ENCODE measurements around the gene SMIM15.
"Not testable (repeated sequence)": the region's sequence is repeated elsewhere in the genome, so short reads cannot be mapped to it uniquely, and the experiment has no call there.

SMIM15 gene, protein sequence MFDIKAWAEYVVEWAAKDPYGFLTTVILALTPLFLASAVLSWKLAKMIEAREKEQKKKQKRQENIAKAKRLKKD

DNA sequence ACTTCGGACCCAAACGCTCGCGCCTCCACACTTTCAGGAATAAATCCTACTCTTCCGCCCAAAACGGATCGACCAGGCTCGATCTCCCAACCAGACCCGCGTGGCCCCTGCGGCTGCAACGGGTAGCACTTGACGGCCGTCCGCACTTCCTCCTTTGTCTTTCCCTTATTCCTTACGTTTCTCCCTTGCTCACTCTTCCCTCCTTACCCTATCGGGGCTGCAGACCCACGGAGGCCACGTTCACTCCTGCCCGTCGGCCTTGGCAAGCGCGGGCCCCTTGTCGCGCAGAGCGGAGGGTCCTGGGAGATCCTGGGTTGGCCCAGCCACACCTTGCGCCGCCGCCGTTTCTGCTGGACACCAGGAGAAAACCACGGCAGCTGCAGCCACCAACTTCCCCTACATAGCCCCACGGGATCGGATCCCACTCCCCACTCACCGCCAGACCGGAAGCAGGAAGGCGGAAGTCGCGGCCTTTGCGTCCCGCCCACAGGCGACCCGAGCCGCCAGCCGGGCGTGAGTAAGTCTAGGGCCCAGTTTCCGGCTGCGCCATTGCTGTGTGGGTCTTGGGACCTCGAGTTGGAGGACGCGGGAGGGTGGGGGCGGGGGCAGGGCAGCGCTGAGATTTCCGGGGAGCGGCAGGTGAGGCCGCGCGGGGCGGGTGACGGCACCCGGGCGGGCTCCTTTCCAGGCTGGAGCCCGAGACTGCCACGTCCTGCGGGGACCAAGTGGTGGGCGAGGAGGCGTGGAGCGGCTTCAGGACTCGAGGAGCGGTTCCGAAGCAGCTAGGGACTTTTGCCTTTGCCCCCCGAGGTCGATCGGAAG lies at the start of gene SMIM15:
SMIM15 (minus strand) TSS at position 459 of the 822 bp plus-strand sequence. CDS start 2,297 bp downstream, outside the sequence.
- DNase-seq (ENCODE audit: low read depth) = peak; percentile 77

GRCh38 chr5:61207884-61208283 lies 45.6 kb upstream of the SMIM15 start:
- DNase-seq (ENCODE audit: low read depth) = no peak

DNA sequence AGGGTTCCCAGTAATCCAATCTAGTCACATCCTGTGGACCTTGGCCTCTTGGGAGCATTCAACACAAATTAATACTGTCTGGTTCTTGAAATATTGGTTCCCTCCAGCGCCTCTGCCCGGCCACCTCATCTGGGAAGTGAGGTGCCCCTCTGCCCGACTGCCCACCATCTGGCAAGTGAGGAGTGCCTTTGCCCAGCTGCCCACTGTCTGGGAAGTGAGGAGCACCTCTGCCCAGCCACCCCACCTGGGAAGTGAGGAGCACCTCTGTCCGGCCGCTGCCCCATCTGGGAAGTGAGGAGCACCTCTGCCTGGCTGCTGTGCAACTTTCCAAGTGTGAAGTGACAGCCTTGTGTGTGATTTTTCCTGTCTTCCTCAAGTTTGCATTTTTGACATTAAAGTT lies 42.7 kb upstream of the SMIM15 start:
- no peak for DNase-seq (ENCODE audit: low read depth)

DNA sequence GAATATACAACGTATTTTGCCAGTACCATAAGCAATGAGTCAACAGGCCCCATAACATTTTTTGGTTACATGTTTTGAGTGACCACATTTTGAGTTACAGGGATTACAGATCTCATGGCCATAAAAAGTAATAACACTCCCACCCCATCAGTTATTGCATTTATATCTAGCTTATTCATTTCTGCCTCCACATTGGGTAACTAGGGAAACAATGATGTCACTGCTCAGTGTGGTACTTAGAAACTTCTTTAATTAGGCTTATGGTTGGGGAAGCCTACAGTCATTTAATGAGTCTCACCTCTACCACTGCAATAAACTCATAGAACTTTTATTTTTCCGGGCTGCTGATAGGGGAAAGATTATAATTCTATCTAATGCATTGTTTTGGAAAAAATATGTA lies 39.9 kb upstream of the SMIM15 start:
- no peak for DNase-seq (ENCODE audit: low read depth)

DNA sequence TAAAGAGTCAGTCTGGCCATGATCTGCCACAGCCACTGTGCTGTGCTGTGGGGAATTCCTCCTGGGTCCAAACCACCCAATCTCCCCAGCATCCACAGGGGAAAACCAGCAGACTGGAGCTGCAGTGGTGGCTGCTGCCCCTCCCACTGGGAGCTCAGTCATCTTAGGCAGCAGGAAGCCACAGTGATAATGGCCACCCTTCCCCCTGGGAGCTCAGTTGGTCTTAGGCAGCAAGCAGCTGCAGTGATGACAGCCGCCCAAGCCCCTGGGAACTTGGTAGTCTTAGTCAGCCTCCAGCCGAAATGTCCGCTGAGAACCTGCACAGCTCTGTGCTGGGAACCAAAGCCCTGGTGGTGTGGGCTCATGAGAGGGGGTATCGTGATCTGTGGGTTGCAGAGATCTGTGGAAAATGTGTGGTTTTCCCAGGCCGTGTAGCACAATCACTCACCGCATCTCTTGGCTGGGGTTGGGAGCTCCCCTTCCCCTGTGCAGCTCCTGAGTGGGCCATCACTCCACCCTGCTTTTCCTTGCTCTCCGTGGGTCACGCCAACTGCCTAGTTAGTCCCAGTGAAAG lies 38.4 kb upstream of the SMIM15 start:
- no peak for DNase-seq (ENCODE audit: low read depth)

- DNase-seq (ENCODE audit: low read depth) = no peak
These were observed 36.3 kb upstream of the SMIM15 start for GRCh38 chr5:61198606-61199005.

GRCh38 chr5:61187826-61188225 lies 25.6 kb upstream of the SMIM15 start:
- DNase-seq (ENCODE audit: low read depth) = not testable (repeated sequence)

DNA sequence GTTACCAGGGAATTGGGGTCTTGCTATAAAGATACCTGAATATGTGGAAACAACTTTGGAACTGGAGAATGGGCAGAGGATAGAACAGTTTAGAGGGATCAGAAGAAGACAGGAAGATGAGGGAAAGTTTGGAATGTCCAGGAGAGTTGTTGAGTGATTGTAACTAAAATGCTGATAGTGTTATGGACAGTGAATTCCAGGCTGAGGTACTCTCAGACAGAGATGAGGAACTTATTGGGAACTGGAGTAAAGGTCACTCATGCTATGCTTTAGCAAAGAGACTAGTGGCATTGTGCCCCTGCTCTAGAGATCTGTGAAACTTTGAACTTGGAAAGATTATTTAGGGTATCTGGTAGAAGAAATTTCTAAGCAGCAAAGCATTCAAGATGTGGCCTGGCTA lies 25.1 kb upstream of the SMIM15 start:
- not testable (repeated sequence) for DNase-seq (ENCODE audit: low read depth)

GRCh38 chr5:61186634-61187033 lies 24.4 kb upstream of the SMIM15 start:
- no peak for DNase-seq (ENCODE audit: low read depth)

DNA sequence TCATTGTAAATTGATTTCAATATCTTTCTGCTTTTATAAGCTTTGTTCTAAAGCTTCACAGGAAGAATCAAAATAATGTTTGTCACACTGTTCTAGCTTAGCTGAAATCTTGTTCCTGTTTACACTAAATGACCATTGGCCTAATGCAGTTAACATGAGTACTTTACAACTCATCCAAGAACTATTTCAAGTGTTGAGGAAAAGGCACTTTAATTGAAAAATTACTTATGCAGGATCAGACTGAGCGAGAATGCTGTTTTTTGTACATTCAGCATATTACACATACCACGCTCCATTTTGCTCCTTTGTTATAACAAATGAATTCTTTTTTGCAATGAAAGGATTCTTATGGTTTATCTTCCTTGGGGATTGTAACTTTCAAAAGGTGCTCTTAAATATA lies 22.4 kb upstream of the SMIM15 start:
- no peak for DNase-seq (ENCODE audit: low read depth)

DNA sequence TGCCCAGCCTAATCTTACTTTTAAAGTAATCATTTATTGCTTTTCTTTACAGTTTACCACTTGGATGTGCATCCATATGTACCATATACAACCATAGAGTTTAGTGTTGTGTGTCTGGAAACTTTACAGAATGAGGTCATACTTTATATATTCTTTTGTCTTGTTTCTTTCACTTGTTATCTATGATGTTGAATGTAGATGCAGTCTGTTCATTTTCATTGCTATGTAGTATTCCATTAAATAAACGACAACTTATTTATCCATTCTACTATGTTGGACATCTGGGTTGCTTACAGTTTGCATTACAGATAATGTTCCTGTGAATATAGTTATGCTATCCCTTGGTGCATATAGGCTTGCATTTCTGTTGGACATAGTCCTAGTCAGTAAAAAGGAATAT lies 21.3 kb upstream of the SMIM15 start:
- no peak for DNase-seq (ENCODE audit: low read depth)

- no peak for DNase-seq (ENCODE audit: low read depth)
These were observed 20.2 kb upstream of the SMIM15 start for GRCh38 chr5:61182449-61182848.

- DNase-seq (ENCODE audit: low read depth) = no peak
These were observed 18.6 kb upstream of the SMIM15 start for GRCh38 chr5:61180886-61181285.

GRCh38 chr5:61178702-61179101 lies 16.4 kb upstream of the SMIM15 start:
- no peak for DNase-seq (ENCODE audit: low read depth)

DNA sequence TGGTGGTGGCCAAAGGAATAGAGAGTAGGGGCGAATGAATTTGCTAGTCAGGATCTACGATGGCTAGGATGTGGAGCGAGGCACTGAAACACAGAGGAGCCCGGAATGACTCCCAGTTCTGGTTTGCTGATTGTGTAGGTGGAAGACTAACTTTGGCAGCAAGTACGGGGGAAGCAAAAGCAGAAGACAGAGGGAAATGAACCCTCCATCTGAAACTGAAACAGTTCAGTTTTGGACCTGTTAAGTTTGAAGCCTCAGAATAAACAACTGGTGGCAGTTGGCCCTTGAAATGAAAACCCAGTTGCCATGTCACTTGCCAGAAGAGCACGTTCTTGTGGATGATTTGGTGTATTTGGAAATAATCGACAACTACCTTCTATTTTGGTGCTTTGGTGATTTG lies 15.4 kb upstream of the SMIM15 start:
- DNase-seq (ENCODE audit: low read depth) = no peak

GRCh38 chr5:61177070-61177469 lies 14.8 kb upstream of the SMIM15 start:
- DNase-seq (ENCODE audit: low read depth) = no peak

DNA sequence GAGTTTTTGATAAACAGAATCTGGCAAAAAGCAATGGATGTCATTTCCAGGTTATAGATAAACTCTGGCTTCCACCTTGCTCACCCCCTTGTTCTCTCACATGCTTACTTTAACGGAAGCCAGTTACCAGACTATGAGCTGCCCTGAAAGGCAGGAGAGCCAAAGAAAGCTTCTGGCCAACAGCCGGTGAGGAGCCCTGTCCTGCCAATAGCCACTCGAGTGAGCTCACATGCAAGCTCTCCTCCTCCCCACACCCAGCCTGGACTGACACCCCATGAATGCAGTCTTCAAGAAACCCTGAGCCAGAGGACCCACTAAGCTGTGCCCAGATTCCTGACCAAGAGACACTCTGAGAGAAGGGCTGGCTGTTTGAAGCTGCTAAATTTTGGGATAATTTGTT lies 14.4 kb upstream of the SMIM15 start:
- no peak for DNase-seq (ENCODE audit: low read depth)

DNA sequence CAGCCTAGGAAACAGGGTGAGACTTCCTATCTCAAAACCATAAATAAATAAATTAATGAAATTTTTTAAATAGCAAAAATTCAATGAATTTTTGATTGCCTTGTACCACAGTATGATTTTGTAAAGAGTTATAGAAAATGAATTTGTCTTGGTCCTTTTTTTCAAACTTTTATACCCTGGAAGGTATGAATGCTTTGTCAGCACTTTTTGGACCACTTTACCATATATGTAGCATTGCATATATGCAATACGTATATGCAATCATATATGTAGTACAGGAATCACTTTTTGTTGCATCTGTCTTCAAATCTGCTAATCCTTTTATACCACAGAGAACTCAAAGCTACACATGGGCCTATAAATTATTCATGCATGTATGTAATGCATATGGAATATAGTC lies 9.2 kb upstream of the SMIM15 start:
- no peak for DNase-seq (ENCODE audit: low read depth)

GRCh38 chr5:61168951-61169350 lies 6.7 kb upstream of the SMIM15 start:
- DNase-seq (ENCODE audit: low read depth) = no peak

GRCh38 chr5:61167382-61167781 lies 5.1 kb upstream of the SMIM15 start:
- no peak for DNase-seq (ENCODE audit: low read depth)

GRCh38 chr5:61163905-61164304 lies 1.6 kb upstream of the SMIM15 start:
- DNase-seq (ENCODE audit: low read depth) = no peak

GRCh38 chr5:61162832-61163567 lies 732 bp upstream of the SMIM15 start:
- DNase-seq (ENCODE audit: low read depth) = no peak

- no peak for DNase-seq (ENCODE audit: low read depth)
These were observed 1.8 kb downstream of the SMIM15 start for GRCh38 chr5:61160497-61160896.
